HG03565 (cell line): ENCODE measurements around the gene ZNF367.

Experiments
- ATAC-seq: cut with Tn5 transposase; IDR thresholded peaks from one replicate; pipeline ENCODE4 v1.9.1; 2021; ENCODE audit warnings: mild to moderate bottlenecking, moderate library complexity; ENCODE audit not compliant: unreplicated experiment

Gene ZNF367

GRCh38 chr9:96418083-96418919 lies at the start of gene ZNF367:
TSS of gene ZNF367 (minus strand) at chr9:96418370. CDS start at chr9:96418032, 338 bp downstream.
- ATAC-seq: peak; percentile 41

DNA sequence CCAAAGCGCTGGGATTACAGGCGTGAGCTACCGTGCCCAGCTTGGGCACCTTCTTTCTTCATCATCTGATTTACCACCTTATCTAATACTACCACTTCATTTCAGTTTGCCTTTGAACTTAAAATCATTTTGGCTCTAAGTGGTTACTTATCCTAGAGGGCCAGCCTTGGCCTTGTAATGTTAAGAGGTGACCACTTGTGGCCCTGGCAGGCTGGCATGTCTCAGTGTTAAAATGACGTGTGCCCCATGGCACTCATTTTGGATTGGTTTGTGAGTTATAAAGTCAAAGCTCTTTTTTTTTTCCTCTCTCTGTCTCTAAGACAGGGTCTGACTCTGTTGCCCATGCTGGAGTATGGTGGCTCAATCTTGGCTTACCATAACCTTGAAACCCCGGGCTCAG lies 49.6 kb upstream of the ZNF367 start:
- ATAC-seq: no peak

- ATAC-seq: no peak
These were observed 46.3 kb upstream of the ZNF367 start for GRCh38 chr9:96464426-96464825.

DNA sequence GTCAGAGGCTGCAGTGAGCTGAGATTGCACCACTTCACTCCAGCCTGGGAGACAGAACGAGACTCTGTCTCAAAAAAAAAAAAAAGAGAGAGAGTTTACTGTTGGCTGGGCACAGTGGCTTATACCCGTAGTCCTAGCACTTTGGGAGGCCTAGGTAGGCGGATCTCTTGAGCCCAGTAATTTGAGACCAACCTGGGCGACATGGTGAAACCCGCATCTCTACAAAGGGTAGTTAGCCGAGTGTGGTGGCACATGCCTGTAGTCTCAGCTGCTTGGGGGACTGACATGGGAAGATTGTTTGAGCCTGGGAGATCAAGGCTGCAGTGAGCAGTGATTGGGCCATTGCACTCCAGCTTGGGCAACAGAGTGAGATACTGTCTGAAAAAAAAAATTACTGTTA lies 44.4 kb upstream of the ZNF367 start:
- no peak for ATAC-seq

DNA sequence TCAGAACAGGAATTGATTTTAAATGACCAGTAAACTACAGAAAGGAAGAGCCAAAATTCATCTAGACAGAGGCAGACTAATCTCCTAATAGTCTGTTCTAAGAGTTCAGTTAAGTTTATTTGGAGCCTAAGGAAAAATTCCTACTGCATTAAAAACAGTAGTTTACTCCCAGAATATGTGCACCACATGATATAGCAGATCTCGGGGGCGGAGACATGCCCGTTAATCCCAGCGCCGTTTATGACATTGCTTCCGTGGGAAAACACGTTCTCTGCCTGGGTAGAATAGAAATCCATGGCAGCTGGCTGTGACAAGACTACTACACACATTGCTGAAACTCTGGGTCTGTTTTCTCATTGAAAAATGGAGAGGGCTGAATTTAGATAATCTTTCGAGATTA lies 43.2 kb upstream of the ZNF367 start:
- ATAC-seq: no peak

GRCh38 chr9:96460882-96461281 lies 42.7 kb upstream of the ZNF367 start:
- no peak for ATAC-seq

DNA sequence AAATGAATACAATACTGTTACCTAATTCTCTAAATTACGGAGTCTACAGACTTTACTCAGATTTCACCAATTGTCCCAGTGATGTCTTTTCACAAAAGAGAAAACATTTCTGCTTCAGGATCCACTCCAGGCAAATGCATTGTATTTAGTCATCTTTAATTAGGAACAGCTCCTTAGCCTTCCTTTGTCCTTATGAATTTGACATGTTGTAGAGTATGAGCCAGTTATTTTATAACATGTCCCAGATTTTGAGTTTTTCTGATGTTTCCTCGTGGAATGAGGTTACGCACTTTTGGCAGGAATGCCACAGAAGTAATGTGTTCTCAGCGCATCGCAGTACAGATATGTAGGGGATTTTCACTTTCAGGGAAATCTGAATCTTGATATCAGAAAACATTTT lies 42.3 kb upstream of the ZNF367 start:
- ATAC-seq: no peak

DNA sequence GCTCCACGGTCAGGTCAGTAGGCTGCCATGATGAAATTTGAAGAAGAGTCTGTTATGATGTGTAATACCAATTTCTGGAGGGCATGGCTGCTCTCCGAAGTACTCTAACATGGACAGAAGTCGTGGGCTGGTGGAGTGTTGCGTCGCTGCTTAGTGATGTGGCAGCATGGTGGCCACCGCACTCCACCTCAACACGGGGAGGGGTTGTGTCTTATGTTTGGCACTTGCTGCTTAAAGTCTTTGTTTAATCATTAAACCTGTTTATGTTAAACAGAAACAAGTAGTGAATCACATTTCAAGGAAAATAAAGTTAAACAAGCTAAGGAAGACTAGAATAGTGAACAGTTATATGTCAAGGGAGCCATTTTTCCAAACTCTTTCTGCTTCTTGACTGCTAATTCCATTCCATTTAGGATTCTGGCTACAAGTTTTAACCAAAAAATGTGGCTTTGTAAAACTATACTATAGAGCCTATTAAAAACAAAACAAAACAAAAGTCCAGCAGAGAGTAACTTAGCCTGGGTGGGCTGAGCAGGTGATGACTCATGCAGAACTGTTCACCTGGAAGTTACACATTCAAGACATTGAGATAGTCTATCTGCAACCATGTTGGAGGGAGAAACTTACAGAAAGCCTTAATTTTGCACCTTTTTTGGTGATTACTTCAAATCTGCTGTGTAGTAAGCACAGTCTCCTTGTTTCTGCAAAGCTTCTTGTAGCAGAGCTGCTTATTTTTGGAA lies 41.3 kb upstream of the ZNF367 start:
- no peak for ATAC-seq

DNA sequence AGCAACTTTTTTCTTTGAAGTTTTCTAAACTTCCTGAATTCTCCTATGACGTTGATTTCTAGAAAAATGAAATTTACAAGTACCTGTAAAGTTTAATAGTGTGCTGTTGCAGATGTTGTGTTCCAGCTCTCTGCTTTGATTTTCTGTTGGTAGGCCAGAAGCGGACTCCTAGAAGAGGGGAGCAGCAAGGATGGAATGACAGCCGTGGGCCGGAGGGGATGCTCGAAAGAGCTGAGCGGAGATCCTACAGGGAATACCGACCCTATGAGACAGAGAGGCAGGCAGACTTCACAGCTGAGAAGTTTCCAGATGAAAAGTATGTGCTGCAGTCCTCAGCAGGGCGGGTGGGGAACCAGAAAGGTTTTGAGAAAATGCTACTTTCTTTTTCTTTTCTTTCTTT lies 40.1 kb upstream of the ZNF367 start:
- no peak for ATAC-seq

- ATAC-seq: no peak
These were observed 39.1 kb upstream of the ZNF367 start for GRCh38 chr9:96457266-96457665.

GRCh38 chr9:96453625-96454024 lies 35.5 kb upstream of the ZNF367 start:
- no peak for ATAC-seq

GRCh38 chr9:96450613-96451528 lies 32.7 kb upstream of the ZNF367 start:
- no peak for ATAC-seq

DNA sequence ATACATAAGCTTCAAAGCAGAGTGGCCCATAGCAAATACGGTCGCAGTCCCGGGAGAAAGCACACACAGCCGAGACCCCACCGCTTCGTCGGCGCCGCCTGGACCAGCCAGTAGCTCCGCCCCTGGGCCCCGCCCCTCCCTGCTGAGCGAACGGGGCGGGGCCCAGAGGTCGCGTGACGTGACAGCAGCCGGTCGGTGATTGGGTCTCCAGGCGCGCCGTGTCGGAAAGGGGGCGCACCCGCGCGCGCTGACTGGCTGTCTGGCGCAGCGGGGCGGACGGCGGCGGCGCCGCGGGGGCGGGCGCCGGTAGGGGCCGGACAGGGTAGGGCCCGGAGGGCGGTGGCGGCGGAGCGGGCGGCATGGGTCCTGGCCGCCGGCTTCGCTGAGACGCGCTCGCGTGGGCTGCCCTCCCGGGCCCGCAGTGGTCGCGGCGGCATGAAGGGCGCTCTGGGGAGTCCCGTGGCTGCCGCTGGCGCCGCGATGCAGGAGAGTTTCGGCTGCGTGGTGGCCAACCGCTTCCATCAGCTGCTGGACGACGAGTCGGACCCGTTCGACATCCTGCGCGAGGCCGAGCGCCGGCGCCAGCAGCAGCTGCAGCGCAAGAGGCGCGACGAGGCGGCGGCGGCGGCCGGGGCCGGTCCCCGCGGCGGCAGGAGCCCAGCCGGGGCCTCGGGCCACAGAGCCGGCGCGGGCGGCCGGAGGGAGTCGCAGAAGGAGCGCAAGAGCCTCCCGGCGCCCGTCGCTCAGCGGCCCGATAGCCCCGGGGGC lies 31.9 kb upstream of the ZNF367 start, which contains the start of gene HABP4:
HABP4 (plus strand) TSS at position 325 of the 768 bp plus-strand sequence; CDS start at position 436, 111 bp downstream.
- peak; percentile 92 for ATAC-seq

DNA sequence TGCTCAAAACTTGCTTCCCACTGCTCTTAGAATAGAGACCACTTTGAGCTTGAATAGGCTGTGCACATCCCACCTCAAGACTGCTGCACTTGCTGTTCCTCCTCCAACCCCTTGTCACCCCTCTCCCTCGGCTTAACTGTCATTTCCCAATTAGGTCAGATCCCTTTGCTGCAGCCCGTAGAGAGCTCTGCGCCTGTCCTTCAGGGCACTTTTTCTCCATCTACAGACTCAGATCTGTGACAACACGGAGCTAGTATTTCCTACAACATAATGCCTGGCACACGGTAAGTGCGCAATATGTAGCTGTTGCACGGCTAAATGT lies 31.3 kb upstream of the ZNF367 start:
- peak; percentile 15 for ATAC-seq

GRCh38 chr9:96448546-96449170 lies 30.5 kb upstream of the ZNF367 start:
- ATAC-seq: no peak

DNA sequence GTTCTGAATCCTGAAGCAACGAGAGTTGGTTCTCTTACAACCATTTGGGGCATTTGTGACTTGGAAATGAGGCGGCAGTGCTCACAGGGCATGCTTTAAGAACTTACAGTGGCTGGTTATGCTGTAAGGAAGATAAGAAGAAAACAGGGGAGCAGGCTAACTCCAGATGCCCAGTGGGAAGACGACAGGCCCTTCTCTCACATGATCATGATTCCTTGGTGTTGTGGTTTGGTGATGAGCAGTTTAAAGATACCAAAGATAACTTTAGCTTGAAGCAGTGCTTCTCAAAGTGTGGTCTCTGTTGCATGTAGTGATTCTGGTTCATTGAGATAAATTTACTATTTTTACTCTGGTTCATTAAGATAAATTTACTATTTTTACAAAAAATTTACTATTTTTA lies 29.2 kb upstream of the ZNF367 start:
- no peak for ATAC-seq

DNA sequence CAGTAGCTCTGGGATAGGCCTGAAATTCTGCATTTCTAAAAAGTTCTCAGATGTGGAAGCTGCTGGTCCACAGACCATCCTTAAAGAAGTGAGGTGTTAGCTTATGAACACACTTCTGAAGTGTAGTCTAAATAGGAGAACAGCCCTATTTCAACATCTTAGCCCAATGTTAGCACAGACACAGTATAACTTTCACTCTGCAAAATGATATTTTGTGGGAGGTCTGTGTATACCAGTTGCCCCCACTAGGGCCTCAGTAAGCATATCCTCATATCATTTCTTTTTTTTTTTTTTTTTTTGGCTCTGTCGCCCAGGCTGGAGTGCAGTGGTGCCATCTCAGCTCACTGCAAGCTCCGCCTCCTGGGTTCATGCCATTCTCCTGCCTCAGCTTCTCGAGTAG lies 24.3 kb upstream of the ZNF367 start:
- no peak for ATAC-seq

DNA sequence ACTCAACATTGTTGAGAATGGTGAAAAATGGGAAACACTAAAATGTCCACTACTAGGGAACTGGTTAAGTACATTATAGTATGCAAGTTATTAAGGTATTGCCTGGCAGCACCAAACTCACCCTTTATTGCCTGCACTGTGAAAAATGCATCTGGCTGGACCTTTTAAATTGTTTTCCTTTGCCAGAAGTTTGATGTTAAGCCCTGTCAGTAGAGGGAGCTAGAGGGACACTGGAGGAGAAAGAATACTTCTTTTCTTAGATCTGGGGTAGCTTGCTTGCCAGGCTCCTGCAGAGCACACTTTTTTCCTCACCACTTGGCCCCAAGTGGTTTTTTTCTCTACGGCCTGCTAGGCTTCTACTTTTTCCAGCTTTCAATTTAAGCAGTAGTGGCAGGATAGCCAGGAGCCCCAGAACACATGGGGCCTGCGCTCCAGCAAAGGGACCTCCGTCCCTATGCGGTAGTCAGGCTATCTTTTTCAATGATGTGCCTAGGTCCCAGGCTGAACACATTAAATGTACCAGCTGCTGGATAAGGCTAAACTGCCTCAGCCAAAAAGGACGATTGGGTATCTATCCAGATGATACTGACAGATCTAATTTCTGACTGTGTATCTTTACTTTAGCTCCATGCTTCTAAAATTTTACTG lies 23.8 kb upstream of the ZNF367 start:
- no peak for ATAC-seq

- ATAC-seq: no peak
These were observed 22.6 kb upstream of the ZNF367 start for GRCh38 chr9:96440671-96441199.
